Stimulated activated CD8-positive, alpha-beta memory T cell treated with anti-CD3 and anti-CD28 coated beads, Interleukin-2, amount 100 ng/mL, for 1 hour (primary cell): ENCODE data around the gene GRIP1.

Source experiments
- DNase-seq, 2 donors: peaks; one replicate each; pipeline ENCODE4 v3.0.0-alpha.2; 2020; ENCODE audit warnings: low read depth in 2 of 2

The GRIP1 gene, protein sequence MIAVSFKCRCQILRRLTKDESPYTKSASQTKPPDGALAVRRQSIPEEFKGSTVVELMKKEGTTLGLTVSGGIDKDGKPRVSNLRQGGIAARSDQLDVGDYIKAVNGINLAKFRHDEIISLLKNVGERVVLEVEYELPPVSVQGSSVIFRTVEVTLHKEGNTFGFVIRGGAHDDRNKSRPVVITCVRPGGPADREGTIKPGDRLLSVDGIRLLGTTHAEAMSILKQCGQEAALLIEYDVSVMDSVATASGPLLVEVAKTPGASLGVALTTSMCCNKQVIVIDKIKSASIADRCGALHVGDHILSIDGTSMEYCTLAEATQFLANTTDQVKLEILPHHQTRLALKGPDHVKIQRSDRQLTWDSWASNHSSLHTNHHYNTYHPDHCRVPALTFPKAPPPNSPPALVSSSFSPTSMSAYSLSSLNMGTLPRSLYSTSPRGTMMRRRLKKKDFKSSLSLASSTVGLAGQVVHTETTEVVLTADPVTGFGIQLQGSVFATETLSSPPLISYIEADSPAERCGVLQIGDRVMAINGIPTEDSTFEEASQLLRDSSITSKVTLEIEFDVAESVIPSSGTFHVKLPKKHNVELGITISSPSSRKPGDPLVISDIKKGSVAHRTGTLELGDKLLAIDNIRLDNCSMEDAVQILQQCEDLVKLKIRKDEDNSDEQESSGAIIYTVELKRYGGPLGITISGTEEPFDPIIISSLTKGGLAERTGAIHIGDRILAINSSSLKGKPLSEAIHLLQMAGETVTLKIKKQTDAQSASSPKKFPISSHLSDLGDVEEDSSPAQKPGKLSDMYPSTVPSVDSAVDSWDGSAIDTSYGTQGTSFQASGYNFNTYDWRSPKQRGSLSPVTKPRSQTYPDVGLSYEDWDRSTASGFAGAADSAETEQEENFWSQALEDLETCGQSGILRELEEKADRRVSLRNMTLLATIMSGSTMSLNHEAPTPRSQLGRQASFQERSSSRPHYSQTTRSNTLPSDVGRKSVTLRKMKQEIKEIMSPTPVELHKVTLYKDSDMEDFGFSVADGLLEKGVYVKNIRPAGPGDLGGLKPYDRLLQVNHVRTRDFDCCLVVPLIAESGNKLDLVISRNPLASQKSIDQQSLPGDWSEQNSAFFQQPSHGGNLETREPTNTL

DNA sequence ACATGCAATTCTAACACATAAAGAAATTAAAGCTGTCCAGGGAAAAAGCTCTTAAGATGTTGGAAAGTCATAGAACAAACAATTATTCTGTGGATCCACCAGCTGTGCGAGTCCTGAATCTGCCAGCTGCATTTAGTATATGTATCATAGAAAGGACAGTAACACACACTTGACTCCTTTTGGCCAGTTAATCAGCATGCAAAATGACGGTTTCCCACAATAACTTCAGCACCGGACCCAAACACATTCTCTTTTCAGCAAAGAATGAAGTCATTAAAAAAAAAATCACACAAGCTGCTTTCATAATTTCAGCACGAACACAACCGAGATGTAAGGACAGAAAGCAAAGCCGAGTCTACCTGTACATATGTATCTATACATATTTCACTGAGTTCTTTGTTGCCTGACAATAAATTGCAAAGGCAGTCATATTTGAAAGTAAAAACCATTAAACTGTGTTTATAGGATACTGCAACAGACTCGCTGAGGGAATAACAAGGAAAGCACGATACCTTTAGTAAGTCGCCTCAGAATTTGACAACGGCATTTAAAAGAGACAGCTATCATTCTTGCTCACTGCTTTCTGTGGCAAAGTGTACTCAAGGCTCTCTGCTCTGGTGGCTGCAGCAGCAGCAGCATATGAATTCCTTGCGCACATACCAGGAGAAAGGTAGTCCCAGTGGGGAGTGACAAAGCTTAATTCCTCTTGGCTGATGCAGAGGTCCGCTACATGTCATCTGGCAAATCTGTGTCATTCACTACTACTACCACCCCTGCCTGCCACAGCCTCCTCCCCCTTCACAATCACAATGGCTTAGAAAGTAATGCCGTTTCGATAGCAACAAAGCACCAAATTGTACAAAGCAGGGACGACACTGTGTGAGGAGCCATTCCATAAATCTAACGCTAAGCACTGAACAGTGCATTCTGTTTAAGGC is at the start of gene GRIP1:
GRIP1 (minus strand) TSS at position 739 of the 938 bp plus-strand sequence; CDS start at position 567, 172 bp downstream.
- no peak for DNase-seq

DNA sequence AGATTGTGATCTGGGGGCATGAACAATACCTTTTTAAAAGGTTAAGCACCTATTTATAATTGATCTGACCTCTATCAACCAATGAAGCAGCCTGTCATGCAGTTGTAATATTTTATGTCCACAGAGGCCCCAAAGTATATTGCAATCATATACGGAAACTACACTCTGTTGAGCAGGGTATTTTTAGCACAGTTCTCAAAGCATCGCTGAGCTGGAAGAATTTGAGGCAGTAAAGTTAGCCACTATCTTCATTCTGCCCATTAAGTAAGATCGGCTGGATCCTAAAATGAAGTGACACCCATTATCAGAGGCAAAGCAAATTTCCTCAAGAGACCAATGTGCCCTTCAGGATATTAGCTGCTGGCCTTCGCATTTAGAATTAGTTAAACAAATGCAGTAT is 47.7 kb upstream of the GRIP1 start:
- no peak for DNase-seq

DNA sequence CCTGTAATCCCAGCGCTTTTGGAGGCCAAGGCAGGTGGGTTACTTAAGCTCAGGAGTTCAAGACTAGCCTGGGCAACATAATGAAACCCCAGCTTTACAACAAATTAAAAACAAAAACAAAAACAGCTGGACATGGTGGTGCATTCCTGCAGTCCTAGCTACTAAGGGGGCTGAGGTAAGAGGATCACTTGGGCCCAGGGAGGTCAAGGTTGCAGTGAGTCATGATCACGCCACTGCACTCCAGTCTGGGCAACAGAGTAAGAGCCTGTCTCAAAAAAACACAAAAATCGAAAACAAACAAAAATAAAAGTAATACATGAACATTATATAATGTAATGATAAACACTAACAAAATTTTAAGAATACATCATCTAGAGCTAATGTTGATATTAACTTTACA is 46.2 kb upstream of the GRIP1 start:
- DNase-seq: no peak

DNA sequence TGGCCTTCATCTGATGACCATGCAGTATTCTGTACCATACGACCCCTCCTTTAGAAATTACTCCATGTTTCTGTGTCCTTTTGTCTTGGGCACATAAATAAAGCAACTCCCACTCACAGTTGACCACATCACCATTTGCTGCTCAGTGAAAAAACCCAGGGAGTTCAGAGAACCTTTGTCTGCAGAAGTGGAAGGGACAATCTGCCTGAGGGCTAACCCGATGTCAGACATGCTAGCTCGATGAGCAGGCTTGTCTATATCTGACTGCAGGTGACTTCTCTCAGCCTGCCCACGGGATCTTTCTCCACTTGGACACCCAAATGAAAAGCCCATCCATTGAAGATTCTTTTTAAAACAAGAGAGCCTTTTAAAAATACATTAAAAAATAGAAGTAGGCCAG is 45.7 kb upstream of the GRIP1 start:
- no peak for DNase-seq

DNA sequence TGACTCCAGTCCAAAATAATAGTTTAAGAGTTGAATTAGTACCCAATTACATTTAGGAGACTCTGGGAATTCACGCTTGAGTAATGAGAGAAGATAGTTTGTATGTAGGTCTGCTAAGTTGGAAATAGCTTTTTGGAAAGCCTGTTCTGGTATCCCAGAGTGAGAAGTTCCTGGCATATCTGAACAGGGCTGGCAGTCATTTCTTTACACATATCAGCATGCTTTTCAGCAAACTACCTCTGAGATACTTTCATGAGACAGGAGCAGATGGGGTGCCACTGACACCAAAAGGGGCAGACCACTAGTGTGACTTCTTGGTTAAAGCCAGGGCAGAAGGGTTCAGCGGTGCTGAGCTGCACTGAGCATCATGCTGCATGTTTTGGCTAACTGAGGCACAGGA is 45.1 kb upstream of the GRIP1 start:
- no peak for DNase-seq

DNA sequence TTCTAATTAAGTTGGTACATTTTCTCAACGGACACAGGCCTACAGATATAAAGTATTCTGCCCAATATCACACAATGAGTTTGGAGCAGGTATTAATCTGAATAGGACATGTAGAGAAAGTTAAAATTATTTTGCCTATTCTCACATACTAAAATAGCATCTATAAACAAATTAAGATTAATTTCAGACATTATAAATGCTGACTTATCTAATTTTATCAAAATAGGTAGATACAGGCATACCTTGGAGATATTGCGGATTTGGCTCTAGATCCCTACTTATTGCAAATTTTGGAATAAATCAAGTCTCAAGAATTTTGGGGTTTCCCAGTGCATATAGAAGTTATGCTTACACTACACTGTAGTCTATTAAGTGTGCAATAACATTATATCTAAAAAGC is 41.0 kb upstream of the GRIP1 start:
- no peak for DNase-seq

DNA sequence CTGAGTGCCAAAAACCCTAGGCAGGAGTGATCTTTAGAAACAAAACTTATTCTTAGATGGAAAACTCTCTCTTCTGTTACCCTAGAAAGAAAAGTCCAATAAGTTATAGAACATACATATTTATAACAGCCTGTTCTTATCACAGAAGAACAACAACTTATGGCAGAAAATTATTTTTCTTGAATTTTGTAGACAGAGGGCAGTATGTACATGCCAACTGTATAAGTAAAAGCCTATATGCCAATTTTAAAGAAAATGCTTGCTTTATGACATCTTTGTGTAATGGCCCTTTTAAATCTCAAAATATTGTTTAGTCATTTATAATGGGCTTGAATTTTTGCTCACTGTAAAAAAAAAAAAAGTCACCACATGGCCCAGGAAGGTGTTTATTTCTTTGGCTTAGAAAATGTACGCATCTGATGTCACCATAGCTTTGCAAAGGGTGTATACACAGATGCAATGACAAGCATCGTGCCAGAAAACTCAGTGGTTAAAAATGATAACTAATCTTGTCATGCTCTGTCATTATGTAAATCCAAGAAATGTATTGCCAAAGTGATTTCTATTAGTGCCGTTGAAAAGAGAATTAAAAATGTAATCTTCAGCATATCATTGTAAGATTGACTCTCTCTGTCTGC is 38.3 kb upstream of the GRIP1 start:
- DNase-seq: no peak

DNA sequence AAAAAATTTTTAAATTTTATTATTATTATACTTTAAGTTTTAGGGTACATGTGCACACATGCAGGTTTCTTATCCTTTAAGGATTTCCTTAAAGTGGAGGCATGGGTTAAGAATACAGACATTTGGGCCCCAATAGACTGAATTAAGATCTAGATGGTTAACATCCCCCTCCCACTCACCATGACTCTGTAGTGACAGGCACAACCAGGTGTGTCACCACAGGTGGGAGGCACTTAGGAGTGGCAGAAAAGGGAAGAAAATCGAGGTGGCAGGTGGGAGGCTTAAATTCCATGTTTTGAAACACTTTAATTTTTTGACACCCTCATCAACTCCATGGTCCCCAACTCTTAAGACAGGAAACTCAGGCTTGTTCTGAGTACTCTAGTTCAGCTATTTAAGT is 37.6 kb upstream of the GRIP1 start:
- no peak for DNase-seq

DNA sequence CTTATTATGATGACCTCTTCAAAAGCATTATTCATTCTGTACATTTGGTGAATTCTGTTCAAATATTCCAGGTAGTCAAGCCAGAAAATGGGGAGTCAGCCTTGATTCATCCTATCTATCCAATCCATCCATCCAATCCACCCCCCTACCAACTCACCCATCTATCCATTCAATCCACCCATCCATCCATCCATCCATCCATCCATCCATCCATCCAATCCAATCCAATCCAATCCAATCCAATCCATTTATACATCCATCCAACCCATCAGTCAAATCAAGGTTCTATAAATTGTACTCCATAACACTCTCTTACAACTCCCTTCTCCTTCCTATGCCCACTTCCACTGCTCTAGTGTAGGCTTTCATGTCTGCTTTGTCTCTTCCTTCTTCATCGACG is 35.8 kb upstream of the GRIP1 start:
- no peak for DNase-seq

DNA sequence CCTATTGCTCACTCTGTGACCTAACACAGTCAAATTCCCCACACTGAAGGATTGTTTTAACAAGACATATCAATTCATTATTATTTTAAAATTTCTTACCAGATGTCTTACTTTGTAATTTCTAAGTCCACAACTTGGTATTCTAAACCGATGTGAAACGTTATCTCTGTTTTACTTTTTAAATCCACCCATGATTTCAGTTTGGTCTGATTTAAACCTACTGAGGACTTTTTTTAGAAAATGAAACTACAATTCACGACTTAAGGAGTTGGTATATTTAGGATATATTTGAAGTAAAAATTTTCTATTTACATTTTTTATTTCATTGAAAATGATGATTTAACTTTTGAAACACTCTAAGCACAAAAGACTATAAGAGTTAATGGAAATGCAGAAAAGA is 35.1 kb upstream of the GRIP1 start:
- DNase-seq: no peak

DNA sequence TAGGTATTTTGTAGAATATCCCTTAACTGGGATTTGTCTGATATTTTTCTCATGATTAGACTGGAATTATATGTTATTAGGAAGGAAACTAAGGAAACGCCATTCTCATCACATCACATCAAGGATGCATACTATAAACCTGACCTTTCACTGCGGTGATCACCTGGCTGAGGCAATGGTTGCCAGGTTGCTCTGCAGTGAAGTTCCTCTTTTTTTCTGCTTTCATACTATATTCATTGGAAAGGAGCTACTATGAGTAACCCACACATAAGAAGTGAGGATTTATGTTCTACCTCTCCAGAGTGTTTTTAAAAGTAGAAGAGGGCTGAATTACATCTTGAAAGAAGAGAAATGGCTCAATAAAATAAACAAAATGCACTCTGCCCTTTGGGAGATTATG is 31.0 kb upstream of the GRIP1 start:
- DNase-seq: no peak

DNA sequence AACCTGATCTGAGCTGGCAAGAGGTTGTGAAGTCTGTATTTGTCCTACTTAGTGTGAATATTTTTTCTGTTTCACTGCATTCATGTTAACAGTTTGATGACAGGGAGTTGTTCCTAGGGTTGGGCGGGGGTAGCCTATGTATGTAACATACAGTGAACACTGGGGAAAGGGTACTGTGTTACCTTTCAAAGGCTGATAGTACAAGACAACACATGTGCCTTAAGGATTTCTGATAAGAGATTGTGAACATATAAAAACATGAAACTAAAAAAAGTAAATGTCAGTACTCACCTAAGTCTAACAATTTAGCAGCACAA is 30.5 kb upstream of the GRIP1 start:
- no peak for DNase-seq

DNA sequence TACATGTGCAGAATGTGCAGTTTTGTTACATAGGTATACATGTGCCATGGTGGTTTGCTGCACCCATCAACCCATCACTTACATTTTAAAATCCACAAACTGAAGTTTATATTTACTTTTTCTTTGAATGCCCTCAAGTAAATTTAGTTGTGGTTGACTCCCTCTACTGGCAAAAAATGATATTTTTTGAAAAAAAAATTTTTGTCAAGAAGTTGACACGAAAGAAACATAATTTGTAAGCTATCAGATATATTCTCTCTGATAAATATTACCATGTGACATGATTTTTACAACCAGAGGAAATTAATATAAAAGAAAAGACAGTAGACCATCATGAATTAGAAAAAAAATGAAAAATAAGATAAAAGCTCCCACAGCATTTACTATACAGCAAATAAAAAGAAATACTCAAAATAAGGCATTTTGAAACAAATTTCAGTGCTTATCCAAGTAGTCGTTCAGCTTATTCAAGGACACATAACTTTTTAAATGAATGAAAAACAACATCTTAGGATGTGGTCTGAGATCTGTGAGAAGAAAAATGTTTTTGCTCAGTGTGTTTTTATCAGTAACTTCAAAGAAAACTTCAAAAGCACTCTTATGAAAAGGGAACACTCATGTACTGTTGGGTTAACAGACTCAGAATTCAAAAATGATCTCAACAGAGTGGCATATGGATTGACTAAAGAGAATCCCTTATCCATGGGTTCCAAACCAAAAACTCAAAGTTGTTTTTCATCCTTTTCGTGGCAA is 30.0 kb upstream of the GRIP1 start:
- DNase-seq: no peak

DNA sequence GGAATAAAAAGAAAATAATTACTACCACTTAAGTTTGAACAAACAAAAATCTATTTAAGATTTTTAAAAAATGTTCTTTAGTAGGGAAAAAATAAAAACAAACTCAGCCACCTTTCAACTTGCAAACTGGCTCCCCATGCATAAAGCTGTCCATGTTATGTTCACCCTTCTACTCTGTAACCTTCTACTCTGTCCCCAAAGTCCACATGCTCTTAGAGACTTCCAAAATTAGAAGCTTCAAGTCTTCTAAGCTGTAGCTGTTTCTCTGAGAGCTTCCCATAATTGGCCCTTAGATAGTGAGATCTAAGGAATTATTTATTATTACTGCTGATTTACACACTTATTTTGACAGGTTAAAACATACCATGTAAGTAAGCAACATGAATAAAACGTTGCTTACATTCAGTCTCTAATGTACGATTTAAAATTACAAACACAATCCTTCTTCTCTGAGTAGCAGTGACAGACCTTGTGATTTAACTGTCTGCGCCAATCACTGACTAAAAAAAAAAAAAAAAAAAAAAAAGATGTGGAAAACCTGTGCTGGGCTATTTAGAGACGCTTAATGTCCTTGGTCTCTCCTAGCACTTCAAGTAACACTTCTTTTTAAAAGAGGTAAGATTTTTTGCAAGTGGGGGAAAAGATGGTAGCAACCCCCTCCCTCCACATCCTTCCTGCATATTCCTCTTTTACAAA is 28.3 kb upstream of the GRIP1 start:
- DNase-seq: no peak

DNA sequence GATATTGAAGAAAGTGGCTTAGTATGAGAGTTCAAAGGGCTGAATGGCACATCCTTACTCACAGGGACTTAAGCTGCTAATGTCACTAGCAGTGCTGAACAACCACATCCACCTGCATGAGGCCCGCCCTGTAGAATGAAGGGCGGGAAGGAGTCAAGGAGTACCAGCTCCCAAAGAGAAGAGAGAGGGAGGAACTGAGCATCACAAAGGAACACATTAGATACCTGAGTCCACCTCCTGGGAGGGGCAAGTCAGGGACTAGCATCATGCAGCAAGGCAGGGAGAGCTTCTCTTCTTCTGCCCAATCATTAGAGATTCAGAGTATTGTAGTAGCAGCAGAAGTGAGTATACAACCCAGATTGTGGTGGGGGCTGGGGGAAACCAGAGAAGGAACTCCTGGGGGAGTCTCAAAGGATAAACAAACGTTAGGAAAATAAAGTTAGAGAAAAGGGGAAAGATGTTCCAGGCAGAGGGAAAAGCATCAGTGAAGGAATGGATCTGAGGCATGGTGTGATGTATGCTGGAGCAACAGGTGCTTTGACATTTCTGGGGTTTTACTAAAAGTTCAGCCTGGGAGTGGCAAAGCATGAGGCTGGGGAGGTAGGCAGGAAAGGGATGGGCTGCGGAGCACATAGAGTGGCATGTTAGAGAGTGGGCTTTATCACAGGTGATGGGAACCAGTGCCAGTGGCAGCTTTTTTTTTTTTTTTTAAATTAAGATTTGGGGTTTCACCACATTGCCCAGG is 21.0 kb upstream of the GRIP1 start:
- DNase-seq: no peak

DNA sequence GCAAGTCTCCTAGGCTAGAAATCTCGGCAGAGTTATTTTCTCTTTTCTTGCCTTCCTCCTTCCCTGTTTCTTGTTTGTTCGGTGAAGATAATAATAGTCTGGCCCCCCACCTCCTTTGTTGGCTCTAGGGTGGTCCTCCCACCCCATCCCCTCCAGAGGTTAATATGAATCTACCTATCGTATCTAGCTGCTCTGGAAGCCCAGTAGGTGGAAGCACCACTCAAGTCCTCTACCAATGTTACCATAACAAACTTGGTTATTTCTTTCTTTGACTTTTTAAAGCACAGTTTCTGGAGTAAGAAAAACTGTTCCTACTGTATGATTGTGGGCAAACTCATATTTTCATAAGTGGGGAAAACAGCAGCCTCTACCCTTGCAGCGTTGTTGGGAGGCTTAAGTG is 19.7 kb upstream of the GRIP1 start:
- DNase-seq: no peak

DNA sequence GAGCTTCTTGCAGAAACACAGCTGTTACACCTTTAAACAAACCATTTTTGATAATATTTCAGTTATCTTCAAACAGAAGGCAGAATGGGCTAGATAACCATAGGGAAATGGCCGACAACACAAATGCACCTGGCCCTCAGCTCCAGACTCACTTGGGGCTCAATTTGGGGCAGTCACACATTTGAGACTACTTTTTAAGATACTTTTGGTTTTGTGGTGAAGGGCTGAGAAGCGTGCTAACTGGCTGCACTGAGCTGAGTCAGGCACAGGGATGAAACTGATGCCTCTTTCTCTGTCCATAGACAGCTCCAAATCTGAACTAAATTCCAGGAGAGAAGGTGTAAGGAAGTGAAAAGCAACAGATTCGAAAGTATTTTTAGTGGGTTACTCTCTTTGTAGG is 18.5 kb upstream of the GRIP1 start:
- no peak for DNase-seq

DNA sequence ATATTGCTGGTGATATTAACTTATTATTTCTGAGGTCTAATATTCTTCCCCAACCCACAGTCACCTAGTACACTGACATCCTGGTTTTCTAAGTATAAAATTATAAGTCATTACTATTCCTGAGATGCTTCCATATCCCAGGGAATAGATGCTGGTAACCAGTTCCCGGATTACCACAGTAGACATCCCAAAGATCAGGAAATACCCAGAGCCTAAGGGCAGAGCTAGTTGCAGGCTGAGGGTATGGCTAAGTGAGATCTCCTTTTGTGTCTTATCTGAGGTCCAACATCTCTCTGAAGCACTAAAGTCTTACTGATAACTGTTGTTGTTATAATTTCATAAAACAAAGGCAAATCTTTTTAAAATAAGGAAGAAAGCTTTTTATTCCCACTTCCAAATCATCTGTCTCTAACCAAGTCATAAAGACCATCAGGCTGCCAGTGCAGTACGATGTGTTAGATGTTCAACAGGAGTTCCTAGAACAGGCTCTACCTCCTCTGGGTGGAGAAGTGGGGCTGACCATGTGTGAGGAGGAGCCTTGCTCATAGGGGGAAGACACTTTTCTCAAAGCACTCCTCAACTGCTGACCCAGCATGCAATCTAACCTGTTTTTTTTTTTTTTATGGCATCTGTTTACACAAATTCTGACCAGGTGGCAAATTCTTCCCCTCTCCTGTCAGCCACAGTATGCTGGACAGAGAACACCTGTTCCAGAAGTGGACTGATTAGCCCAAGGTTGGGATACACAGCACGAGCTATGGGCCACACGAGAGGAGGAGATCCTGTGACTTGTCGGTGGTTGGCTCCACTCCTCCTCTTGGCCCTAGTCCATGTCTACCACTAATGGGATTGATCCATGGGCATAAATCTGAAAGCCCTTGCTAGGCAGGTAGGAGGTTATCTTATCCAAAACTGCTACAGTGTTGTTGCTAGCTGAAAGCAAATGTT is 16.1 kb upstream of the GRIP1 start:
- no peak for DNase-seq
